Measurements from ENCODE around the gene WDPCP. TPM values are rescaled to one million over a fixed set of nuclear protein-coding genes. Genes with fewer than 3 reads are reported as not detected.

WDPCP gene
- total and polyA plus RNA-seq, 2 experiments from 2014 or later = 8.8 to 20.4 TPM

DNA sequence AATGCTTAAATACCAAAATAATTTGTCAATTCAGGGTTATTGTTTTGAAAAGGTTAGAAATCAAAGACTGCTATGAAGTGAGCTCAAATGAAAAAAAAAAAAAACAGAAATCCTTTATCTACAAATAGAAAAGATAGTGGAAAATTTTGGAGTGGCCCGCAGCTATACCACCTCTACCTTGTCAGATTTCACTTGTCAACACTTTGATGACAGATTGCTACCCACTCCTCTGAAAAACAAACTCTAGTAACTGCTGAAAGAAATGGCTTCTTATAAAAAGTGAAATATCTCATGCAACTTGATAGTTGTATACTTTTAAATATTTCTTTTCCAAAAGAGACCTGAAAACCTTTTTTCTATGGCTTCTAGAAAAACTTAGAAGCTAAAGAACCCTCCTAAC is 84.5 kb downstream of the WDPCP start:
- no peak overlapping the region for H3K27ac ChIP-seq (ENCODE audit: low read depth)
- peaks cover 43% of the 10 kb centered on the region for H3K4me1 Mint-ChIP-seq
- peaks cover under 1% of the 10 kb centered on the region; the same call in 1 of the 3 replicates for H3K9me3 Mint-ChIP-seq
- H3K36me3 ChIP-seq (ENCODE audit: insufficient read depth) = no peaks in the 10 kb centered on the region
- no peaks in the 10 kb centered on the region for H3K27me3 Mint-ChIP-seq (ENCODE audit: insufficient read depth, low read depth, poor library complexity)
- ATAC-seq (no peak), DNase-seq (ENCODE audit: low spot score) (no peak)
- H3K4me3 ChIP-seq = no peak overlapping the region
- H3K79me2 ChIP-seq (replicated peaks; ENCODE audit: insufficient read depth) = 0 out of 2 replicates have a peak, but pooled peaks cover 4% of the 10 kb centered on the region
- H3F3A ChIP-seq (replicated peaks; ENCODE audit: low read depth) = no peaks in the 10 kb centered on the region
- no peak overlapping the region for H3K27ac Mint-ChIP-seq
- no peak overlapping the region for H2AFZ ChIP-seq
- H3K4me1 ChIP-seq (ENCODE audit: insufficient read depth) = peaks cover 18% of the 10 kb centered on the region
- TF ChIP-seq ZNF462 (CRISPR knock-in tag; IDR thresholded peaks at IDR 0.05) (no peak), ZNF114 (CRISPR knock-in tag; IDR thresholded peaks at IDR 0.05) (no peak), EZH2phosphoT487 (IDR thresholded peaks at IDR 0.05; ENCODE audit: unreplicated experiment) (no peak), EZH2 (IDR thresholded peaks at IDR 0.05; ENCODE audit: low read depth, unreplicated experiment) (no peak), POLR2AphosphoS5 (IDR thresholded peaks at IDR 0.05; ENCODE audit: low read depth) (no peak), CREB1 (CRISPR knock-in tag; IDR thresholded peaks at IDR 0.05; ENCODE audit: low read depth) (no peak), NANOG (IDR thresholded peaks at IDR 0.05; ENCODE audit: borderline replicate concordance) (no peak), JUNB (IDR thresholded peaks at IDR 0.05; ENCODE audit: unreplicated experiment) (no peak), STAT1 (IDR thresholded peaks at IDR 0.05; ENCODE audit: unreplicated experiment) (no peak), ZNF331 (CRISPR knock-in tag; IDR thresholded peaks at IDR 0.05; ENCODE audit: low read depth) (no peak)
- TF ChIP-seq, protein P1, sequence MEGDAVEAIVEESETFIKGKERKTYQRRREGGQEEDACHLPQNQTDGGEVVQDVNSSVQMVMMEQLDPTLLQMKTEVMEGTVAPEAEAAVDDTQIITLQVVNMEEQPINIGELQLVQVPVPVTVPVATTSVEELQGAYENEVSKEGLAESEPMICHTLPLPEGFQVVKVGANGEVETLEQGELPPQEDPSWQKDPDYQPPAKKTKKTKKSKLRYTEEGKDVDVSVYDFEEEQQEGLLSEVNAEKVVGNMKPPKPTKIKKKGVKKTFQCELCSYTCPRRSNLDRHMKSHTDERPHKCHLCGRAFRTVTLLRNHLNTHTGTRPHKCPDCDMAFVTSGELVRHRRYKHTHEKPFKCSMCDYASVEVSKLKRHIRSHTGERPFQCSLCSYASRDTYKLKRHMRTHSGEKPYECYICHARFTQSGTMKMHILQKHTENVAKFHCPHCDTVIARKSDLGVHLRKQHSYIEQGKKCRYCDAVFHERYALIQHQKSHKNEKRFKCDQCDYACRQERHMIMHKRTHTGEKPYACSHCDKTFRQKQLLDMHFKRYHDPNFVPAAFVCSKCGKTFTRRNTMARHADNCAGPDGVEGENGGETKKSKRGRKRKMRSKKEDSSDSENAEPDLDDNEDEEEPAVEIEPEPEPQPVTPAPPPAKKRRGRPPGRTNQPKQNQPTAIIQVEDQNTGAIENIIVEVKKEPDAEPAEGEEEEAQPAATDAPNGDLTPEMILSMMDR (conservative IDR thresholded peaks at IDR 0.05; ENCODE audit: low read depth in 2 of 2) = no peak
- TF ChIP-seq, protein P2, sequence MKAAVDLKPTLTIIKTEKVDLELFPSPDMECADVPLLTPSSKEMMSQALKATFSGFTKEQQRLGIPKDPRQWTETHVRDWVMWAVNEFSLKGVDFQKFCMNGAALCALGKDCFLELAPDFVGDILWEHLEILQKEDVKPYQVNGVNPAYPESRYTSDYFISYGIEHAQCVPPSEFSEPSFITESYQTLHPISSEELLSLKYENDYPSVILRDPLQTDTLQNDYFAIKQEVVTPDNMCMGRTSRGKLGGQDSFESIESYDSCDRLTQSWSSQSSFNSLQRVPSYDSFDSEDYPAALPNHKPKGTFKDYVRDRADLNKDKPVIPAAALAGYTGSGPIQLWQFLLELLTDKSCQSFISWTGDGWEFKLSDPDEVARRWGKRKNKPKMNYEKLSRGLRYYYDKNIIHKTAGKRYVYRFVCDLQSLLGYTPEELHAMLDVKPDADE (IDR thresholded peaks at IDR 0.05) = no peak
- TF ChIP-seq, protein P3, sequence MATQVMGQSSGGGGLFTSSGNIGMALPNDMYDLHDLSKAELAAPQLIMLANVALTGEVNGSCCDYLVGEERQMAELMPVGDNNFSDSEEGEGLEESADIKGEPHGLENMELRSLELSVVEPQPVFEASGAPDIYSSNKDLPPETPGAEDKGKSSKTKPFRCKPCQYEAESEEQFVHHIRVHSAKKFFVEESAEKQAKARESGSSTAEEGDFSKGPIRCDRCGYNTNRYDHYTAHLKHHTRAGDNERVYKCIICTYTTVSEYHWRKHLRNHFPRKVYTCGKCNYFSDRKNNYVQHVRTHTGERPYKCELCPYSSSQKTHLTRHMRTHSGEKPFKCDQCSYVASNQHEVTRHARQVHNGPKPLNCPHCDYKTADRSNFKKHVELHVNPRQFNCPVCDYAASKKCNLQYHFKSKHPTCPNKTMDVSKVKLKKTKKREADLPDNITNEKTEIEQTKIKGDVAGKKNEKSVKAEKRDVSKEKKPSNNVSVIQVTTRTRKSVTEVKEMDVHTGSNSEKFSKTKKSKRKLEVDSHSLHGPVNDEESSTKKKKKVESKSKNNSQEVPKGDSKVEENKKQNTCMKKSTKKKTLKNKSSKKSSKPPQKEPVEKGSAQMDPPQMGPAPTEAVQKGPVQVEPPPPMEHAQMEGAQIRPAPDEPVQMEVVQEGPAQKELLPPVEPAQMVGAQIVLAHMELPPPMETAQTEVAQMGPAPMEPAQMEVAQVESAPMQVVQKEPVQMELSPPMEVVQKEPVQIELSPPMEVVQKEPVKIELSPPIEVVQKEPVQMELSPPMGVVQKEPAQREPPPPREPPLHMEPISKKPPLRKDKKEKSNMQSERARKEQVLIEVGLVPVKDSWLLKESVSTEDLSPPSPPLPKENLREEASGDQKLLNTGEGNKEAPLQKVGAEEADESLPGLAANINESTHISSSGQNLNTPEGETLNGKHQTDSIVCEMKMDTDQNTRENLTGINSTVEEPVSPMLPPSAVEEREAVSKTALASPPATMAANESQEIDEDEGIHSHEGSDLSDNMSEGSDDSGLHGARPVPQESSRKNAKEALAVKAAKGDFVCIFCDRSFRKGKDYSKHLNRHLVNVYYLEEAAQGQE (IDR thresholded peaks at IDR 0.05; ENCODE audit: unreplicated experiment) = no peak
- no peak overlapping the region for H3K4me3 Mint-ChIP-seq
- H3K36me3 Mint-ChIP-seq (ENCODE audit: low read depth) = peaks cover 5% of the 10 kb centered on the region; the same call in 2 of the 3 replicates
- no peaks in the 10 kb centered on the region for H3K27me3 ChIP-seq (ENCODE audit: insufficient read depth)
- no peaks in the 10 kb centered on the region; the same call in 1 of the 2 replicates for H3K9me2 ChIP-seq (ENCODE audit: insufficient read depth)
- no peaks in the 10 kb centered on the region for H4K20me1 ChIP-seq (replicated peaks; ENCODE audit: insufficient read depth)
- H3K4me2 ChIP-seq = no peak overlapping the region
